Muscle layer of colon (tissue), 2 donors: ENCODE data around the gene ACE.

ENCODE experiments used
- H3K27ac ChIP-seq: one replicate; pipeline ENCODE4 v1.7.0; 2013; ENCODE audit warnings: low read depth, mild to moderate bottlenecking, low read length, moderate library complexity
- H3K27me3 ChIP-seq, 2 donors: one replicate each; pipeline ENCODE4 v1.7.0; 2013; ENCODE audit warnings: low read length in 2 of 2, mild to moderate bottlenecking in 2 of 2; ENCODE audit not compliant: insufficient read depth in 2 of 2, control insufficient read depth in 1 of 2
- H3K36me3 ChIP-seq: one replicate; pipeline ENCODE4 v1.7.0; 2013; ENCODE audit warnings: mild to moderate bottlenecking, low read length; ENCODE audit not compliant: insufficient read depth
- H3K4me1 ChIP-seq: one replicate; pipeline ENCODE4 v1.7.0; 2013; ENCODE audit warnings: mild to moderate bottlenecking, low read length; ENCODE audit not compliant: insufficient read depth
- H3K4me3 ChIP-seq, 2 donors: one replicate each; pipeline ENCODE4 v1.7.0; 2013; ENCODE audit warnings: low read length in 2 of 2, low read depth in 1 of 2, mild to moderate bottlenecking in 1 of 2, moderate library complexity in 1 of 2
- H3K9ac ChIP-seq: one replicate; pipeline ENCODE4 v1.7.0; 2013; ENCODE audit warnings: low read length
- H3K9me3 ChIP-seq: one replicate; pipeline ENCODE4 v1.7.0; 2013; ENCODE audit warnings: mild to moderate bottlenecking, low read length
- donor health status: abdominal sarcoma.
- donor health status: Adenocarcinoma of cecum.

ACE gene

GRCh38 chr17:63495491-63495890, 18.6 kb downstream of the ACE start:
- no peaks in the 10 kb centered on the region for H3K9me3 ChIP-seq
- no peak overlapping the region for H3K9ac ChIP-seq
- no peaks in the 10 kb centered on the region for H3K36me3 ChIP-seq
- peaks cover 0 to 6% of the 10 kb centered on the region in 2 donors for H3K27me3 ChIP-seq
- no peaks in the 10 kb centered on the region for H3K4me1 ChIP-seq
- H3K4me3 ChIP-seq = no peak overlapping the region
- no peak overlapping the region for H3K27ac ChIP-seq

GRCh38 chr17:63496177-63496576, 19.3 kb downstream of the ACE start:
- Histone ChIP-seq H3K9ac (no peak overlapping the region), H3K9me3 (no peaks in the 10 kb centered on the region), H3K36me3 (no peaks in the 10 kb centered on the region), H3K4me3 (no peak overlapping the region), H3K27ac (no peak overlapping the region), H3K27me3 (peaks cover 0 to 1% of the 10 kb centered on the region in 2 donors), H3K4me1 (no peaks in the 10 kb centered on the region)

GRCh38 chr17:63496663-63497400, 20.0 kb downstream of the ACE start:
- Histone ChIP-seq H3K4me1 (no peaks in the 10 kb centered on the region), H3K9ac (no peak overlapping the region), H3K36me3 (no peaks in the 10 kb centered on the region), H3K4me3 (no peak overlapping the region), H3K27me3 (no peaks in the 10 kb centered on the region), H3K27ac (no peak overlapping the region), H3K9me3 (no peaks in the 10 kb centered on the region)

- H3K36me3 ChIP-seq = no peaks in the 10 kb centered on the region
These were observed 21.0 kb downstream of the ACE start for GRCh38 chr17:63497708-63498483.

GRCh38 chr17:63498626-63499195, 21.9 kb downstream of the ACE start:
- H3K9ac ChIP-seq = no peak overlapping the region
- no peaks in the 10 kb centered on the region for H3K27me3 ChIP-seq
- H3K27ac ChIP-seq = no peak overlapping the region
- H3K9me3 ChIP-seq = no peaks in the 10 kb centered on the region
- no peaks in the 10 kb centered on the region for H3K4me1 ChIP-seq
- no peaks in the 10 kb centered on the region for H3K36me3 ChIP-seq
- H3K4me3 ChIP-seq = no peak overlapping the region

More at GRCh38 chr17:63497708-63498483, 21.0 kb downstream of the ACE start:
- Histone ChIP-seq H3K9ac (no peak overlapping the region), H3K27me3 (no peaks in the 10 kb centered on the region), H3K4me3 (no peak overlapping the region), H3K9me3 (no peaks in the 10 kb centered on the region), H3K4me1 (no peaks in the 10 kb centered on the region), H3K27ac (no peak overlapping the region)

GRCh38 chr17:63500543-63501390, 23.9 kb downstream of the ACE start:
- H3K4me1 ChIP-seq = no peaks in the 10 kb centered on the region
- no peak overlapping the region for H3K9ac ChIP-seq
- H3K27me3 ChIP-seq = no peaks in the 10 kb centered on the region
- no peak overlapping the region for H3K27ac ChIP-seq
- H3K36me3 ChIP-seq = no peaks in the 10 kb centered on the region
- no peaks in the 10 kb centered on the region for H3K9me3 ChIP-seq
- H3K4me3 ChIP-seq = no peak overlapping the region

- Histone ChIP-seq H3K27ac (no peak overlapping the region), H3K36me3 (no peaks in the 10 kb centered on the region), H3K27me3 (no peaks in the 10 kb centered on the region), H3K9ac (no peak overlapping the region), H3K4me1 (no peaks in the 10 kb centered on the region), H3K9me3 (no peaks in the 10 kb centered on the region), H3K4me3 (no peak overlapping the region)
These were observed 26.5 kb downstream of the ACE start for GRCh38 chr17:63503341-63503705.

GRCh38 chr17:63504261-63504660, 27.4 kb downstream of the ACE start:
- Histone ChIP-seq H3K27me3 (no peaks in the 10 kb centered on the region), H3K9ac (no peak overlapping the region), H3K4me1 (no peaks in the 10 kb centered on the region), H3K9me3 (no peaks in the 10 kb centered on the region), H3K36me3 (no peaks in the 10 kb centered on the region), H3K27ac (no peak overlapping the region), H3K4me3 (no peak overlapping the region)

- Histone ChIP-seq H3K9me3 (no peaks in the 10 kb centered on the region), H3K36me3 (no peaks in the 10 kb centered on the region)
These were observed 28.5 kb downstream of the ACE start for GRCh38 chr17:63505341-63505740.

GRCh38 chr17:63506627-63507026, 29.8 kb downstream of the ACE start:
- Histone ChIP-seq H3K4me1 (no peaks in the 10 kb centered on the region), H3K36me3 (no peaks in the 10 kb centered on the region), H3K27me3 (no peaks in the 10 kb centered on the region), H3K4me3 (no peak overlapping the region), H3K9me3 (no peaks in the 10 kb centered on the region), H3K27ac (no peak overlapping the region), H3K9ac (no peak overlapping the region)

More at GRCh38 chr17:63505341-63505740, 28.5 kb downstream of the ACE start:
- no peak overlapping the region for H3K9ac ChIP-seq
- H3K27ac ChIP-seq = no peak overlapping the region
- H3K4me3 ChIP-seq = no peak overlapping the region
- H3K4me1 ChIP-seq = no peaks in the 10 kb centered on the region
- H3K27me3 ChIP-seq = no peaks in the 10 kb centered on the region

GRCh38 chr17:63511331-63511730, 34.5 kb downstream of the ACE start:
- Histone ChIP-seq H3K9me3 (no peaks in the 10 kb centered on the region), H3K27ac (no peak overlapping the region), H3K9ac (no peak overlapping the region), H3K36me3 (no peaks in the 10 kb centered on the region), H3K4me1 (no peaks in the 10 kb centered on the region), H3K27me3 (no peaks in the 10 kb centered on the region), H3K4me3 (no peak overlapping the region)
